GM12892 (cell line): ENCODE data around the gene GPR68. TPM values are rescaled to one million over a fixed set of nuclear protein-coding genes. Genes with fewer than 3 reads are reported as not detected.
A peak's percentile ranks its signal among the peaks of the same experiment; 100 is the strongest.

Experiments
- DNase-seq: peaks from one replicate; pipeline ENCODE4 v3.0.0; 2011; ENCODE audit not compliant: insufficient read length
- FAIRE-seq: peaks from 2 replicates; lab custom pipeline; 2011; peaks lifted over from hg19 to GRCh38; lab: Jason Lieb, UNC
- POLR2A ChIP-seq: IDR thresholded peaks from 2 replicates; pipeline ENCODE4 v1.6.1; 2011; ENCODE audit warnings: low read depth, low read length, control low read depth
- POLR2AphosphoS5 ChIP-seq: IDR thresholded peaks from 2 replicates; pipeline ENCODE4 v1.6.1; 2011; ENCODE audit warnings: low read depth, low read length, control low read depth
- TAF1 ChIP-seq: IDR thresholded peaks from 2 replicates; pipeline ENCODE4 v1.6.1; 2011; ENCODE audit warnings: low read depth, mild to moderate bottlenecking, control low read depth, low read length, borderline replicate concordance
- polyA plus RNA-seq: library from polyadenylated mRNA; unstranded; fragments of >200 nt; gene quantifications from one replicate; pipeline ENCODE4 v1.2.1, GENCODE V29; 2012; ENCODE audit warnings: missing spikeins, inconsistent platforms; ENCODE audit not compliant: missing spikeins

GPR68 gene, protein sequence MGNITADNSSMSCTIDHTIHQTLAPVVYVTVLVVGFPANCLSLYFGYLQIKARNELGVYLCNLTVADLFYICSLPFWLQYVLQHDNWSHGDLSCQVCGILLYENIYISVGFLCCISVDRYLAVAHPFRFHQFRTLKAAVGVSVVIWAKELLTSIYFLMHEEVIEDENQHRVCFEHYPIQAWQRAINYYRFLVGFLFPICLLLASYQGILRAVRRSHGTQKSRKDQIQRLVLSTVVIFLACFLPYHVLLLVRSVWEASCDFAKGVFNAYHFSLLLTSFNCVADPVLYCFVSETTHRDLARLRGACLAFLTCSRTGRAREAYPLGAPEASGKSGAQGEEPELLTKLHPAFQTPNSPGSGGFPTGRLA
- 1.3 TPM for polyA plus RNA-seq

GRCh38 chr14:91244501-91244901 is at the start of gene GPR68:
Gene GPR68 (minus strand): TSS chr14:91244704. CDS start chr14:91235050, 9,654 bp downstream.
- DNase-seq: no peak
- FAIRE-seq: peak; percentile 36
- no peak for TF ChIP-seq POLR2AphosphoS5
- no peak for TF ChIP-seq TAF1
- TF ChIP-seq POLR2A: no peak

DNA sequence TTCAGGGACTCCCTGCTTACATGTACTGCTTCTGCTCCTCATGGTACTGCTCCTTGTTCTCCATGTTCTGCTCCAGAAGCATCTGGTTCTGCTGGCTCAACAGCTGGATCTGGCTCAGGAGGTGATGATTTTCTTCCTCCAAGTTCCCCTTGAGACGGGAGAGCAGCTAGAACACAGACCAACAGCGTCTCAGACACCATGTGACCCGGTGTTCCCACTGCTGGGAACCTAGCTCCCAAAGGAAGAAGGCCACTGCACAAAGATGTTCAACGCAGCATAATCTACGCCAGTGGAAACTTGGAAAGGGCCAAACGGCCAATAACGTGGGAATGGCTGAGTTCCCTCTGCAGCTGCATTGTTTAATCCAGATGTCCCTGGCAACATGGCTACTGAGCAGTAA is 49.6 kb upstream of the GPR68 start:
- FAIRE-seq: no peak
- TF ChIP-seq POLR2A (no peak), POLR2AphosphoS5 (no peak), TAF1 (no peak)
- DNase-seq: no peak

DNA sequence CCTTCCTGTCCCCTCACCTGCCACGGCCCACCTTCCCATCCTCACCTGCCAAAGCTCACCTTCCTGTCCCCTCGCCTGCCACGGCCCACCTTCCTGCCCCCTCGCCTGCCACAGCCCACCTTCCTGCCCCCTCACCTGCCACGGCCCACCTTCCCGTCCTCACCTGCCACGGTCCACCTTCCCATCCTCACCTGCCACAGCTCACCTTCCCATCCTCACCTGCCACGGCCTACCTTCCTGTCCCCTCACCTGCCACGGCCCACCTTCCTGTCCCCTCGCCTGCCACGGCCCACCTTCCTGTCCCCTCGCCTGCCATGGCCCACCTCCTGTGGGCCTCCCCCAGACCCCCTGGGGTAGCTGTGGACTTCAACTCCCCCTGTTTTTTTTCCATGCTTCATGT is 48.8 kb upstream of the GPR68 start:
- DNase-seq (no peak), FAIRE-seq (peak; percentile 86)
- TF ChIP-seq TAF1 (no peak), POLR2A (no peak)

DNA sequence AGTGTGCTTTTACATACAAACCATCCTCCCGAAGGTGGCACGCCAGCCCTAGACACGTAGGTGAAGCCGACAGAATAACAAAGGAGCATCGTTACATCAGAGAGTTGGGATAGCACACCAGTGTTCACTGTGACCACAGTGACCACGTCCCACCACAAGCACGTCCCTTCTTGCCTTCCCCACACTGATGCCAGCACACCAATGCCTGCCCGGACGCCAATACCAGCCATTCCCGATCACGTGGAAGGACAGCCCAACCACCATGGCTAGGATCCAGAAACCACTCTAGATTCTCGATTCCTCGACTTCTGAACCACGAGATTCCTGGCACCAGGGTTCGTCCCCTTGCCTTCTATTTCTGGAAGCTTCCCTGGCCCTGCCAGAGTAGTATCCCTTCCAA is 48.0 kb upstream of the GPR68 start:
- FAIRE-seq (no peak), DNase-seq (no peak)
- TF ChIP-seq POLR2AphosphoS5: no peak
- TF ChIP-seq TAF1: no peak

- TF ChIP-seq TAF1: no peak
- TF ChIP-seq POLR2AphosphoS5: no peak
- no peak; the same call in 1 of the 2 replicates for TF ChIP-seq POLR2A
- no peak for DNase-seq
- no peak for FAIRE-seq
Measured at GRCh38 chr14:91291786-91292405, 47.4 kb upstream of the GPR68 start.

DNA sequence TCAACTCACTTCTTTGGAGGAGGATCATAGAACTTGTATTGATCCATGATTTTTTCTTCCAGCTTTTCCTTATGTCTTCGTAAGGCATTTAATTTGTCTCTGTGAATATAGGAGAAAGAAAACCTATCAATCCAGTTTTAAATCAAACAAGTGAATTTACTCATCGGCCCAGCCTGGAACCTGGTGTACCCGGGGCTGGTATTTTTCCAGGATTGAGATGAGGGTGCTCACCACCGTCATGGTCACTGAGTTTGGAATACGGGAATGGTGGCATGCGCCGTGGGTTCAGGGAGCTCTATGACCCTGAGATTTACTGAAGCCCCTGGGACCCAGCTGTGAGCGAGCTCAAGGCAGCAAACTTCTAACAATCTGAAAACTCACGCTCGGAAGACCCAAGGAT is 46.5 kb upstream of the GPR68 start:
- FAIRE-seq (no peak), DNase-seq (no peak)
- TF ChIP-seq POLR2A (no peak), TAF1 (no peak), POLR2AphosphoS5 (no peak)

- FAIRE-seq (no peak), DNase-seq (no peak)
- TF ChIP-seq POLR2AphosphoS5: no peak
- TF ChIP-seq POLR2A: no peak
- no peak for TF ChIP-seq TAF1
Measured at GRCh38 chr14:91289464-91289863, 45.0 kb upstream of the GPR68 start.

DNA sequence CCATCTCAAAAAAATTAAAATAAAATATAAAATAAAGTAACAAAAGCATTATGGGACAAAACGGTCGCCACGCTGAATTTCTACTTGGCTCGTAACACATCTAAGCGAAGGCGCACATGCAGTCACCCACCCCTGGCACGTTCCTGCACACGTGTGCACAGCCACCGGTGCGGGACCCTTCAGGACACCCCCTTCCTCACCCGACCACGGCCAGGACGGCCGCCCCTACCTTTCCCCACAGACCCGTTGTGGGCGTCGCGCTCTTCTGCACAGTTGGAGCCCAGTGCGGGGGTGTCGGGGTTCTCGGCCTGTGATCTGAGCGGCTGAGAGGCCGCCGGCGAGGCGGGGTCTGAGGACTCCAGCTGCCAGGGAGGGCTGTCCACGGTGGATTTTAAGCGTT is 44.4 kb upstream of the GPR68 start:
- no peak for TF ChIP-seq POLR2A
- TF ChIP-seq POLR2AphosphoS5: no peak
- TF ChIP-seq TAF1: no peak
- FAIRE-seq: no peak
- DNase-seq: no peak

GRCh38 chr14:91286530-91286937 is 42.0 kb upstream of the GPR68 start:
- no peak for TF ChIP-seq TAF1
- no peak for TF ChIP-seq POLR2A
- FAIRE-seq (peak; percentile 91), DNase-seq (peak; percentile 60)

DNA sequence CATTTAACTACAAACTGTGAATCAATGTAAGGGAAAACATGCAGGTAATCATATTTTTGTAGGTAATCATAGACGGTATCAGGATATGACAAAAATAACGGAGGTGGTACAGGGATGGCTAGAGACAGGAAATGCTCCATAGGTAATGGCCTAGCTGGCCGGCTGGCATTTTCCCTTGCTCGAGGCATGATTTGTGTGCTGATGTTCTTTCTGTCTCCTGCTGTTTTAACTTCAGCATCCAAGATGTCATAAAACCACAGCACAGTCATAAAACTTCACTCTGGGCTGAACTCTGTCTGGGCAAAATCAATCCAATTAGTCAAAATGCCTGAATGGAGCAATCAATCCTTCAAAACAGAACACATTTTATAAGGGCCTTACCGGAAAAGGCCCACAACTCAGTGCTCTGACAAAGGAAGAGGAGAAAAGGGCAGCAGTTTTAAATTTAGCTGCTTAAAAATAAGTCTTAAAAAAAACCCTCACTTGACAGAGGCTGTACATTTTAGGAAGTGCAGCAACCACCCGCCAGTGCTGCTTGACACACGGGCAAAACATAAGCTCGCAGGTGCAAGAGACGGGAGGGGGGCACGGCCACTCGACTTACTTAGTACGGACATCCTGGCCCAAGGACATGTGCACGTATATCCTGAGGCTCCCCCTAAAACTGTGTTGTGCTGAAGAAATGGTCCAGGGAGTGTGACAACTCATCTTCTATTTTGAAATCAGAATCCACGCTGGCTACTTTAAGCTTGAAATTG is 40.5 kb upstream of the GPR68 start:
- no peak for DNase-seq
- TF ChIP-seq POLR2AphosphoS5 (no peak), POLR2A (no peak), TAF1 (no peak)
- FAIRE-seq: peak; percentile 66

GRCh38 chr14:91284146-91284790 is 39.8 kb upstream of the GPR68 start:
- DNase-seq: no peak
- FAIRE-seq: peak; percentile 42
- TF ChIP-seq POLR2A (no peak), TAF1 (no peak), POLR2AphosphoS5 (no peak)

DNA sequence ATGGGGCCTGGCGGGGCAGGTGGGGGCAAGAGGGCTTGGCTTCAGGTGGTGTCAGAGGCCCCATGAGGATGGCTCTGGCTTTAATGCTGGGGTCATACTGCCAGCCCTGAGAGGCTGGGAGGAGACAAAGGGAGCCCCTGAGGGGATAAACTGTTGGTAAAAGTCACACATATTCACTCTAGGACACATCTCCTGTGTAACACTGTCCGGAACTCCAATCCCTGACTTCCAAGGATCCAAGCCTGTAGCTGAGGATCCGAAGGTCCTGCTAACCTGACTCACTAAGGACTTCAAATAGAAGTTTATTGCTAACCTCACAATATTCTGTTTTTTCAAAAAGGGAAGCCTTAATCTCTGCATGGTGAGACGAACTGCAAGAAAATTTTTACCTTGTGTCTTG is 39.2 kb upstream of the GPR68 start:
- FAIRE-seq (no peak), DNase-seq (no peak)
- TF ChIP-seq POLR2AphosphoS5: no peak
- no peak for TF ChIP-seq TAF1
- no peak for TF ChIP-seq POLR2A
